Right hindlimb (tissue), 1 donor: ENCODE measurements around the gene DOCK10.

ENCODE experiments used
- DNase-seq: peaks from one replicate; pipeline ENCODE4 v3.0.0-alpha.2; 2018

The DOCK10 gene

DNA sequence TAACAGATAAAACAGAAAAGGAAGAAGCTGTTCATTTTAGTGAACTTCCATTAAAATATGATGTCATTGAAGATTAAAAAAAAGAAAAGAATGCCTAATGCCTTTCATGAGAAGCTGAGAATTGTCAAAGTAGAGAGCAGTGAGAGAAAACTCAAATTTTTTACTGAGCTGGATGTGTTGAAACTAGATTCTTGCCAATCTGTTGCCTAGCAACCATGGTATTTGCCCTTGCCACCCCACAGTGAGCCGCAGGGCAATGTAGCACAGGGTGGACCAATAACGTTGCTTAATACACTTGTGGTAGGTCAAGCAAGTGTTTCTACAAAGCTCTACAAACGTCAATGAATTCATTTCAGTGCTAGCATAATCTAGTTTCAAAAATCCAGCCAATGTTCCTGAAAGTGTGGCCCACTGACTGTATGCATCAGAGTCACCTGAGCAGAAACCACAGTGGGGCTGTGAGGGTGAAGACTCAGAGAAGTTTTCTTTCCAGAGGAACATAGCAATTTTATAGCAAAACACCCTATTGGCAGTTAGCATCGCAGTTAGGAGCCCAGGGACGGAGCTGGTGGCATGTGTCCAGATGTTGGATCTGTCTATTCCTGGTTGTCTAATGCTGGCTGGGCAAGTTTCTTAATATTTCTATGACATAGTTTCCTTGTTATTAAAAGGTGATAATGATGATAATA is 132.2 kb downstream of the DOCK10 start:
- peak; percentile 76 for DNase-seq

GRCh38 chr2:224908818-224909217 is 133.4 kb downstream of the DOCK10 start:
- DNase-seq = no peak

DNA sequence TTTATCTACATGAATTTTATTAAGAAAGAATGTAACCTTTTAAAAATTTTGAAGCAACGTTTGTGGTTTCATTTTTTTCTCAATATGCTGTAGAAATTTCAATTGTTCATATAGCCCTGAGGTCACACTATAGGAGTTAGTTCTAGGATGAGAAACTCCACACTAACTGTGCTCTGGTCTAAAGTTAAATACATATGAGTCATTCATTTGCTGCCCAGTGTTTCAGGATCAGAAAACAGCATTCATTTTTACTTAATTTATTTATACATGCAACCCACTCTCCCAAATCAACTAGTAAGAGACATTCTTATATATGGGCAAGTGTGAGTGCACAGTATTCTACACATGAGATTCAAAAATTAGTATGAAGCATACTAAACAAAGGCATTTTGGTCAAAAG is 137.9 kb downstream of the DOCK10 start:
- no peak for DNase-seq

DNA sequence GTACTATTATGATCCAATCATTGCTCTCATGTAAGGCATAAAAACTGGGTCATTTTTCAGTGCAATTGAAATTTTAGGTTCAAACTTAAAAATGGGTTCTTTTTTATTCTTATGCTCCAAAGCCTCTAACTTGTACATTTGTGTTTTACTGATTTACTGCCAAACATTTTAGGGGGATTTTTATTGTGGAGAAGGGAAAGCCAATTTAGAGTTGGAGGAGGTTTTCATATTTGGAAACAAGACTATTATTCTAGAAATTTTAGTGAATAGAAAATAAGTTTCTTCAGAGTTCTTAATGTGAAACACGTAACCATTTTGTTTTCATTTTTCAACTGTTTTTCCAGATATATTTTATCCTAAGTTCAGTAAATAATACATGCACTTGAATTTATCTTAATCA is 138.6 kb downstream of the DOCK10 start:
- DNase-seq = no peak

DNA sequence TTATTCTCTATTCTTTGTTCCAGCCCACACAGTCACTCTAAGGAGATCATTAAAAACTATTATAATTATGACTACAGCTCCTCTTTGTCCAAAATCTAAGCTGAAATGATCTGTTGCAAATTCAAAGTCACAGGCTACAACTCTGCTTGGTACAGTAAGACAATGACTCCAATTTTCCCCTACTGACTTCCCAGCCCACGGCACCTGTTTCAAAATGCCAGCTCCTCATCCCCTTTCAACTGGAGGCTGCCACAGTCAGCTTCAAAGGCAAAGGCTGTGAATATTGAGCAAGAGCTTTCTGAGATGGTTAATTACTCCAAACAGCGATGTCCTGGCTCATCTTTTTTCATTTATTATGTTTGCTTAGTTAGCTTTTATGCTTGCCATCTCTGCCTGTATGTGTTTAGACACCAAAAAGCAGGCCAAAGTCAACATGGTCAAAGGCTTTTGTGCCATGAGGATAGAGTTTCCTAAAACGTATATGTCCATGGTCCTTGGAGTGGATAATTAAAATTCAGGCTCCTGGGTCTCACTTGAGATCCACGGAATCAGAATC is 141.1 kb downstream of the DOCK10 start:
- no peak for DNase-seq

DNA sequence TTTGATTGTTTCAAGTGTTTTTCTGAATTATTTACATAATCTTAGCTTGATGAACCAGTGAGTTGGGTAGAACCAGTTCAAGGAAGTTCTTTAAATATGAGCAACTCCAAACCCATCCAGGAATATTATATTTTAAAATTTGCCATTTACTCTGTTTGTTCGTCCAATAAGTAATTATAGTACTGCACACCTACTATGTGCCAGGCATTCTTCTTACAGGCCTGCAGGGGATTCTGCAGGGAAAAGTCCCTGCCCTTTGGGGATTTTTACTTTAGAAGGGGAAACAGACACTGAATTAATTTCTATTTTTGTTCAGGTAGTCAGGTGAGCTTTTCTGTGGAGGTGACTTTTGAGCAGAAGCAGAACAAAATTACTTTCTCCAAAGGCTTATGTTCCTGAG is 146.9 kb downstream of the DOCK10 start:
- DNase-seq = no peak

DNA sequence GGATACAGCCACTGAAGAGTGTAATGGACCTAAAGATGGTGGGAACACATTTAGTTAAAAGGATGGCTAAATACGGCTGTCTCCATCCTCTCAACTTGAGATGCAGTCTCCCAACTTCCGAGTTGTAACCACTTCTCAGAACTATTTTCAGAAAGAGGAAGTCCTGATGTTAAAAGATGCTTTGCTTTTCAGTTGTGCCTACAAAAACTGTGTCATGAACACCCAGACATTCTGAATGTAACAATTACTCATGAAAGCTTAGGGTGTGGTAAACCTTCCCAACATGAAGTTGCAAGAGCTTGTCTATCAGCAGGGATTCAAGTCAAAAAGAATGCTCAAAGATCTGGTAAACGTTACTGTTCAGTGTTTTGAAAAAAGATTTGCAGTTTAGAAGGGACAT is 147.9 kb downstream of the DOCK10 start:
- no peak for DNase-seq

GRCh38 chr2:224893848-224894247 is 148.4 kb downstream of the DOCK10 start:
- no peak for DNase-seq

DNA sequence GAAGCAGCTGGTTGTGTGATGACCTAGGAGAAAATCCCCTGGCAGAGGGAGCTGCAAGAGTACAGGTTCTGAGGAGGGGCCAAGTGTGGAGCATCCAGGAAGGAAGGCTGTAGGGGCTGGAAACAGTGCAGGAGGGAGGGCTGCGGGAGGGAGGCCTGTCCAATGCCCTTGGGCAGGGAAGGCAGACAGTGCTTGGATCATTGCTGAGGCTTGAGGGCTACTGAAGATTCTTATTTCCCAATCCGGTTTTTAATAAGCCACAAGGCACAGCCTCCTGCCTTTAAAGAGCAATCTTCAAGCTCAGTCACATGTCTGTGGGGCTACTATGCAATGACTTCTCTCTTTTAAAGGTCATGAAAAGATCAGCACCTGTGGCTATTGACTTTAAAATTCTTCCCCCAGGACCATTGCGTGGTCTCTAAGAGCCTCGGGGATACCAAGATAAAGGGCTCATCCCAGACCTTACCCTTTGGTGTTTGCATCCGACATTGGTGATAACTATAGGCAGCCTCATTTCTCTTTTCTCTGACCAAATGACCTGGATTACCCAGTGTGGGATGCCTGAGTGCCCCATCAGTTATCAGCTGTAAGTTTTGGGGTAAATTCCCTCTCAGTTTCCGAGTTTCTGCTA is 149.6 kb downstream of the DOCK10 start:
- DNase-seq = no peak

DNA sequence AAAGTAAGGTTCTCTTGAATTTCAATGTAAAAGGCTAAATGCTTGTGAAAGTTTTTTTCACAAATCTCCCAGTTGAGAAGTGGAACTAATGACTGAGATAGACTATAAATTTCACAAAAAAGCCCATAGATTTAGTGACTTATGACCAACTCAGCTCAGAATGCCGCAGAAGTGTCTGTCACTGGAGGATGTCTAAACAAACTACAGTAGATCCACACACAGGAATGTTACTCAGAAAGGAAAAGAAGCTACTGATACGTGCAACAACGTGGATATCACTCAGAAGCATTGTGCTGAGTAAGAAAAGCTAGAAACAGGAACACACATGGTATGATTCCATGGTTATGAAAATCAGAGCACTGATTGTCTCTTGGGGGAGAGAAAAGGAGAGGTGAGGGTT is 151.9 kb downstream of the DOCK10 start:
- DNase-seq = no peak

GRCh38 chr2:224887141-224887540 is 155.1 kb downstream of the DOCK10 start:
- DNase-seq = no peak

DNA sequence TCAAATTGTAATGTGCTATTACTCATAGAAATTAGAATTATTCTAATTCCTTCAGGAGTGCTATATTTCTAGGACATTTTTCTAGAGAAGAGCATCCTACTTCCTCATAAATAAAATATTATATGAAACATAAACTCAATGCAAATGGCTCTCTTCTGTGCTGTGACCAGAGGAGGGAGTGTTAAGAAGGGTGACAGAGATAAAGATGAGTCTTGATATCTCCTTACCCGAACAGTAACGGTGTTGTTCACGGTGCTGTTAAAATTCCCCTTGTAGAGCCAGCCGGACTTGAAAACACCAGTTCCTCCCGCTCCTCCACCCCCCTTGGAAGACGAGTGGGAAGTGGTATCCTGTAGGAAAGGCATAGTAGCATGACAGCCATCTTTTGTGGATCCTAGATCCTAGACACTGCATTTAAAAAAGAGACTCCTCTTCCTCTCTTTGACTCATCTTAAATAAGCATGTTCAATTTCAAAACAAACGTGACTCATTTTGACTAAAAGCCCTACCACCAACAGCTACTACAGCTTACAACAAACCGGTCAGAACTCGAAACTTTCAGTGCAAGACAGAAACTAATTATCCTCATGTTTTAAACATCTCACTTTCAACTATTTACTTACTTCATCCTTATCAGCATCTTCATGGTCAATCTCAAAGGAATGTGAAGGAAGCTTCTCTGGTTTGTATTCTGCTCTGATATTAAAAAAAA is 156.3 kb downstream of the DOCK10 start:
- DNase-seq = no peak

GRCh38 chr2:224885291-224885690 is 157.0 kb downstream of the DOCK10 start:
- no peak for DNase-seq

DNA sequence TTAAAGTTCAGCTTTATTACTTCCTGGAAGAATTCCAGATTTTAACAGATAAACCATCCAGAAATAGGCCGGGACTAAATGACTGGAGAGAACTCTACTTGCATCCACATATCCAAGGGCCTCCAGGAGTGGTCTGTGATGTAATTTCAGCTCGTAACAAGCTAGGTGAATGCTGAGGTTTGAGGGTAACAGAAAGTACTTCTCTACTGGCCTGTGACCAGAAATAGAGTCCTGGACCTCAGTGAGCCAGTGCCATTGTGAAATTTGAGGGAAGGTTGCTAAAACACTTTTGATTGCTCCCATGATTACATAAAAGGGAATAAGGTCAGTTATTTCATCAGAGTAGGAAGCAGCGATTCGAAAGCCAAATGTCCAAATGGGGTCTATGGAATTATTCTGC is 158.1 kb downstream of the DOCK10 start:
- no peak for DNase-seq

GRCh38 chr2:224883700-224884099 is 158.6 kb downstream of the DOCK10 start:
- no peak for DNase-seq

- no peak for DNase-seq
These were observed 159.1 kb downstream of the DOCK10 start for GRCh38 chr2:224883172-224883516.

GRCh38 chr2:224882291-224883171 is 159.7 kb downstream of the DOCK10 start:
- no peak for DNase-seq

DNA sequence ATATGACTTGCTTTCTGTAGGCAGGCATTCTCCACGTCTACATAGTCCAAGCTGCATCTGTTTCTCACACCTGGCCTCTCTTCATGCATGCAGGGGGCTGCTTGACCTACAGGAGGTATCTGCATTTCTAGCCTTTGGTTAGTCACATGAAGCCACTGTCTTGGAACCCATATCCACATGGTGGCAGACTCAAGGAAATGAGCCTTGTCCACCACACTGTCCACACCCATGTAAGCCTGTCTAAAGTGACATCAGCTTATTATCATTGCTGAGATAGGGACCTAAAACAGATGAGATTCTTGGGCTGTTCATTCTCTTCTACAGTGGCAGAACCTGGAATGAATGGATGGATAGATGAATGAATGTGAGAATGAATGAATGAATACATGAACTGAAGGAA is 160.4 kb downstream of the DOCK10 start:
- DNase-seq = no peak

DNA sequence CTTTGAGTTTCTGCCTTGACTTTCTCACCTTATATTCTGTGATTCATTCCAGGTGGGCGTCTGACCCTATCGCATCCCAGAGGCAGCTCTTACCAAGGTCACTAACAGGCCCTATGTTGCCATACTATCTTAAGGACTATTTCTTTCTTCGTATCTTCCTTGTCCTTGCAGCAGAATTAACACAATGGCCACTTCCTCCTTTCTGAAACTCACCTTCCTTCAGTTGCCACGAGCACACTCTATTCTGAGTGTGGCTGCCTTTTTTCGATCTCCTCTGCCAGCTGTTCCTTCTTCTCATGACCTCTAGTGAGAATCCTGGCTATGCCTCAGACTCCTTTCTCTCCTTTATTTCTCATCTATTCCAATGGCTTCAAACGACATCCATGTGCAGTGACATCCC is 165.7 kb downstream of the DOCK10 start:
- DNase-seq = no peak

DNA sequence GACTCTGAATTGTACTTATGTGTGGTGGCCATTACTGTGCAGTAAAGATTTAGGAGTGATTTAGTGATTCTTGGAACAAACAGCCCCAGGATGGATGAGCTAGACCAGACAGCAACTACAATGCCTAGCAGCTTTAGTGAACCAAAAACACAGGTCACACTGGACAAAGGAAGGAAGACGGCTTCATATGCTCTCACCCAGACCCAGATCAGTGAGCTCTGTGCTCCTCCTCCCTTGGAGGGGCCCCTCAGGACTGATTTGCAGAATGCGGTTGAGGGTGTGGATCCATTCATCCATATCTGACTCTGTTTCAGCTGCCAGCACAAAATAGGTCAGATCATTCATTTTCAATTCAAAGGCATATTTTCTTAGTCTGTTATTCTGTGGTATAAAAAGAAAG is 166.4 kb downstream of the DOCK10 start:
- no peak for DNase-seq

DNA sequence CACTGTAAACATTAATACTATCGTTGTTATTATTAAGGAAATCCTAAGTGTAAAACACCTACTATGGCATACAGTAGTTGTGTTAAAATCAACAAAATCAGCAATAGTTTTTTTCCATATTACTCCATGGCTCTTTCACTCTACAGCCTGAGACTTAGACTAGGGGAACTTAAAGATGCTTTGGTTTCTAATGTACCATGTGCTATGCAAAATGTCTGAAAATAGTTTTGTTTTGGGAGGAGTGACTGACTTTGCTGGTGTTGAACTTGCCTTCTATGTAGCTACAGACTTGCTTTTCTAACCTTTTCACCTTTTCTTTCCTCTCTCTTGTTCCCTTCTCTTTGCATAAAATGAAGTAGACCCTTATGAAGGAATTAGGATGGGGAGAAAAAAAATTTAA is 167.1 kb downstream of the DOCK10 start:
- no peak for DNase-seq

GRCh38 chr2:224871813-224872212 is 170.5 kb downstream of the DOCK10 start:
- DNase-seq = no peak

DNA sequence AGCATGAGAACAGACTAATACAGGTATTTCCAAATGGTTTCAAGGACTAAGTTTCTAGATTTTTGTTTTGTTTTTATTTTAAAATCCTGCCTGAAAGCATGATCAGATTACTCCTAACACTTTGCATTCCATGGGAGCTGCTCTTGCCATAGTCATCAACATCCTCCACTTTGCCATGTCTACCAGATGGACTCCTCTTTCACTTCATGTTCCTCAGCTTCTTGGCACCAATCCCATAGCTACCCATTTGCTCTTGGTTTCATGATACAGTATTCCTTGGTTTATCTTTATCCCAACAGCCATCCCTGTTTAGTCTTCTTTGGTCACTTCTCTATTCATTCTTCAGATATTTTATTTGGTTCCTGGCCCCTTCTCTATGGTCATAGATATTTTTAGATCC is 171.9 kb downstream of the DOCK10 start:
- DNase-seq = no peak
